Measurements from ENCODE around the gene DTX2.
"Not testable (repeated sequence)": the region's sequence is repeated elsewhere in the genome, so short reads cannot be mapped to it uniquely, and the experiment has no call there.

DTX2 gene

DNA sequence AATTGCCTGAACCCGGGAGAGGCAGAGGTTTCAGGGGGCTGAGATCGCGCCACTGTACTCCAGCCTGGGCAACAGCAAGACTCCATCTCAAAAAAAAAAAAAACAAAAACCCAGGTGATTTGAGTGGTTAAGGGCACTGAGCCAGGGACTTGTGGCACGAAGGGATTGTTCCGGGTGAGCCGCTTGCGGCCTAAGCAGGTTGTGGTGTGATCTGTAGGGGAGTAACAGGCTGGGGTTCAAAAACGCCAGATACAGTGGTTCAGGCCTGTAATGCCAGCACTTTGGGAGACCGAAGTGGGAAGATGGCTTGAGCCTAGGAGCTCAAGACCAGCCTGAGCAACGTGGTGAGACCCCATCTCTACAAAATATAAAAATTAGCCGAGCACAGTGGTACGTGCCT, 17.7 kb upstream of the DTX2 start:
- DNase-seq (ENCODE audit: low read depth in 2 of 2) = not testable (repeated sequence)

DNA sequence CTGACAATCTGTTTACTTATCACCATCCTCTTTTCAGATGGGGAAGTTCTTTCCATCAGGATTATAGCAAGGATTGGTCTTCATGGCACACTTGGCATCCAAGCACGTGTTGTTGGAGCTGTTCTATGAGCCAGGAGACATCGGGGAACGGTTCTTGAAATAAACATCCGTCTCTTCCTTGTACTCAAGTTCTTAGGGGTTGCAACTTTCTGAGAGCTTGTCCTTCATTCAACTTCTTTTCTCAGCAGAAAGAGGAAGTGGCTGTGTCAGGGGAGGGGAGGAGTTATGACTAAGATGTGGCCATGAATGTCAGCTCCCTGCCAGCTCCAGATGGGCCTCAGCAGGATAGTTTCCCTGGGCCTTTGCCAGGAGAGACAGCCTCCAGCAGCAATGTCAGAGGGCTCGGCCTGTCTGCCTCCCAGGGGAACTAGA, 15.9 kb upstream of the DTX2 start:
- not testable (repeated sequence) for DNase-seq (ENCODE audit: low read depth in 2 of 2)

DNA sequence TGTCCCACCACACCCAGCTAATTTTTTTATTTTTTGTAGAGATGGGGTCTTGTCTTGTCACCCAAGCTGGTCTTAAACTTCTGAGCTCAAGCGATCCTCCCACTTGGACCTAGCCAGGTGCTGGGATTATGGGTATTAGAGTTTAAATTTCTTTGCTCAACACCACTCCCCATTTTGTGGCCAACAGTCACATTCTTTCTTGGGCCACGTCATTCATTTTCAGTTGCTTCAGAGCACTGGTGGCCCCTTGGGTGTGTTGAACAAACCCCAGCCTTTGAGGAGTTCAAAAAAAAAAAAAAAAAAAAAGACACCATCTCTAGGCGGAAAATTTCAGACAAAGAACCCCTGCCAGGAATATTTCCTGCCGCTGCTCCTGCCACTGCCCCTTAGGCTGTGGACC, 4.5 kb upstream of the DTX2 start:
- not testable (repeated sequence) for DNase-seq (ENCODE audit: low read depth in 2 of 2)

- DNase-seq (ENCODE audit: low read depth in 2 of 2) = not testable (repeated sequence)
Measured at GRCh38 chr7:76458504-76458903, 3.0 kb upstream of the DTX2 start.

GRCh38 chr7:76460767-76461166, 742 bp upstream of the DTX2 start:
- DNase-seq (ENCODE audit: low read depth in 2 of 2) = not testable (repeated sequence)

GRCh38 chr7:76462271-76462882, 868 bp downstream of the DTX2 start:
- not testable (repeated sequence) for DNase-seq (ENCODE audit: low read depth in 2 of 2)

- DNase-seq (ENCODE audit: low read depth in 2 of 2) = not testable (repeated sequence)
Measured at GRCh38 chr7:76464959-76465358, 3.5 kb downstream of the DTX2 start.

DNA sequence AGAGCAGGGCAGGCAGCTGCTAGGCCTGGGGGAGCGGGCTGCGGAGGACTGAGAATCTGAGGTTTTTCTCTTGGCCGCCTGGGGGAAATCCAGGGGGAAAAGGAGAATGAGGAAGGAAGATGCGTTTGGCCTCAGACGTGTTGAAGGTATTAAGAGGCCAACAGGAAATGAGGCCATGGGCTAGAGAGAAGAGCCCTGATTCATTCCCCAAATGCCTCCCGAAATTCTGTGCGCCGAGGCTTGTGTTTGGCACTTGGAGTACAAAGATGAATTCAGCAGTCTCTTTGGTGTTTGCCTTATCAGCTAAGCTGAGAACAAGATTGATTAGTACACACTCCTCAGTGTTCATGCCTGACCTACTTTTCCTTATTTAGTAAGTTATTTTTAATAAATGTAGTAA, 4.4 kb downstream of the DTX2 start:
- not testable (repeated sequence) for DNase-seq (ENCODE audit: low read depth in 2 of 2)

DNA sequence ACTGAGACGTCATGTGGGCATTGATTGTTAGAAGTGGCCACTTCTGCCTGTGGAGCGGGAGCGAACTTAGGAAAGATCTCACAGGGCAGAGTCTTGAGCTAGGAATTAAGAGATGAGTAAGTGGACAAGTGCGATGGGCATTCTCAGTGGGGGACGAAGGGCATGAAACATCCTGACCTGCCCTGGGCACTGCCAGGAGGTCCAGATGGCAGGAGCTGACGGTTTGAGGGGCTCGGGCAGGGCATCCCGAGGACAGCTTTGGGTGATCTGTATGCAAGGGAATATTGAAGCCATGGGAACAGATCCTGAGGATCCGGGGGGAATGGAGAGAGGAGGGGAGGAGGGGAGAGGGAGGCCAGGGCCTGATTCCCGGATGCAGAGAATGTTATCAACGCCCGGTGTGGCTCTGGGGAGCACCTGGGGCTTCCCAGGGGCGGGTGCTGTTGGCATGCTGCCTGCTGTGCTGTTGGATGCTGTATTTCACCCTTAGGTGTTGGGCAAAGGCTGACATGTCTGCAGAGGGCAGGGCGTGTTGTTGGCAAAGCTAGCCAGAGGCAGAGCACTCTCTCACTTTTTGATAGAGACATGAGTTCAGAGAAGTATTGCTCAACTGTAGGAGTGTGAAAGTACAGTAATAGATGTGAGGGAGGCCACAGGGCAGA, 6.4 kb downstream of the DTX2 start:
- not testable (repeated sequence) for DNase-seq (ENCODE audit: low read depth in 2 of 2)

DNA sequence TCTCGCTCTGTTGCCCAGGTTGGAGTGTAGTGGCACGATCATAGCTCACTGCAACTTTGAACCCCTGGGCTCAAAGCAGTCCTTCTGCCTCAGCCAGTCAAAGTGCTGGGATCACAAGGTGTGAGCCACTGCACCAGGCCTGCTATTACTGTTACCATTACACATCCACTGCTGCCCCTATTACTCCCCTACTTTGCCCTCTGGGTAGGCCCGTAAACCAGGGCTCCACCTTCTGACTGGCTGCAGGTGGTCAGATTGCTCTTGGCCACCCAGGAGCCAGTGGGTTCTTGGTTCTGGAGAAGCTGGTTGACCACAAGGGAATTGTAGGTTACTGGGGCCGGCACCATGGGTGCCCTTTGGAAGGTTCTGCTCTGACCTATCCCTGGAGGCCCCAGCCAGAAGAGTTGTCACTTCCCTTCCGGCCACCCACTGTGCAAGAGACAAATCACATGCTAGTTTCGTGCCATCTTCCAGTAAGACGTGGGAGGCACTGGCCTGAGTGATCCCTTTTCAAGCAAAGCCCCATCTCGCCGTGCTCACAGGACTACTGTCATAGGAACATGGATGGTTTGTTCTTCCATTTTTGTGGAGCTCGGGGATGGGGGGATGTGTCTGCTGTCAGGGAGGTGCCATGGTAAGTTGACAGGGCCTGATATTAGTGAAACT, 10.2 kb downstream of the DTX2 start:
- DNase-seq (ENCODE audit: low read depth in 2 of 2) = not testable (repeated sequence)

GRCh38 chr7:76473097-76473496, 11.6 kb downstream of the DTX2 start:
- not testable (repeated sequence) for DNase-seq (ENCODE audit: low read depth in 2 of 2)

GRCh38 chr7:76476280-76476679, 14.8 kb downstream of the DTX2 start:
- not testable (repeated sequence) for DNase-seq (ENCODE audit: low read depth in 2 of 2)

DNA sequence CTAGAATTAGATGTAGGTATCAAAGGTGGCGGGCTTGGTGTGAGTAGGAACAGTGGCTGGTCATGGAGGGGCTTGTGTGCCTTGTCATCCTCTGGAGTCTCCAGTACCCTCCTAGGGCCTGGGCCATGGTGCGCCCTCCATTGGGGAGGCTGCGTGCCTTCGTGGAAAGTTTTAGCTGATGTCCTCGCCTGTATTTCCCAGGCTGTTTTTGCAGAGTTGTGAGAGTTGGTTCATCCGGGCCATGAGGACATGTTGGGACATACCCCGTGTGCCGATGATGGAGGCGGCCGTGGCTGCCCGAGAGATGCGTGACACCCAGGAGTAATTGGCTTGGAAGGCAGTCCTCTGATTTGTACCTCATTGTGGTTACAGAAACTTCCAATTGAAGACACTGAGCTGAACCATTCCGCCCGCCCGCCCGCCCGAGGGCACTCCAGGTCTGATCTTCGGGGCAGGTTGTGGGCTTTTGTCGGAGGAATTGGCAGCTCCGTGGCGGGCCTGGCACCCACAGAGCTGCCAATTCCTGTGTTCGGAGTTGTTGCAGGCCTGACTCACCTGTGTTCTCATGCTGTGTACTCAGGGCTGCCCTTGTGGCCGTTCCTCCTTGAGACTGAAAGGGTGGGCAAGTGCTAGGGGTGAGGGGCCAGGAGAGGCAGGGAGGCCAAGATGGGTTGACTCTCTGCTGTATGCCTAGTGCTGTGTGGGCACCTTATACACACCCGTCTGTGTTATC, 15.4 kb downstream of the DTX2 start:
- DNase-seq (ENCODE audit: low read depth in 2 of 2) = not testable (repeated sequence)

- not testable (repeated sequence) for DNase-seq (ENCODE audit: low read depth in 2 of 2)
Measured at GRCh38 chr7:76479628-76480027, 18.1 kb downstream of the DTX2 start.

- not testable (repeated sequence) for DNase-seq (ENCODE audit: low read depth in 2 of 2)
Measured at GRCh38 chr7:76480403-76481253, 19.1 kb downstream of the DTX2 start.

GRCh38 chr7:76482660-76483059, 21.2 kb downstream of the DTX2 start:
- DNase-seq (ENCODE audit: low read depth in 2 of 2) = not testable (repeated sequence)

- not testable (repeated sequence) for DNase-seq (ENCODE audit: low read depth in 2 of 2)
Measured at GRCh38 chr7:76483081-76483480, 21.6 kb downstream of the DTX2 start.

GRCh38 chr7:76484456-76484855, 22.9 kb downstream of the DTX2 start:
- DNase-seq (ENCODE audit: low read depth in 2 of 2) = not testable (repeated sequence)

DNA sequence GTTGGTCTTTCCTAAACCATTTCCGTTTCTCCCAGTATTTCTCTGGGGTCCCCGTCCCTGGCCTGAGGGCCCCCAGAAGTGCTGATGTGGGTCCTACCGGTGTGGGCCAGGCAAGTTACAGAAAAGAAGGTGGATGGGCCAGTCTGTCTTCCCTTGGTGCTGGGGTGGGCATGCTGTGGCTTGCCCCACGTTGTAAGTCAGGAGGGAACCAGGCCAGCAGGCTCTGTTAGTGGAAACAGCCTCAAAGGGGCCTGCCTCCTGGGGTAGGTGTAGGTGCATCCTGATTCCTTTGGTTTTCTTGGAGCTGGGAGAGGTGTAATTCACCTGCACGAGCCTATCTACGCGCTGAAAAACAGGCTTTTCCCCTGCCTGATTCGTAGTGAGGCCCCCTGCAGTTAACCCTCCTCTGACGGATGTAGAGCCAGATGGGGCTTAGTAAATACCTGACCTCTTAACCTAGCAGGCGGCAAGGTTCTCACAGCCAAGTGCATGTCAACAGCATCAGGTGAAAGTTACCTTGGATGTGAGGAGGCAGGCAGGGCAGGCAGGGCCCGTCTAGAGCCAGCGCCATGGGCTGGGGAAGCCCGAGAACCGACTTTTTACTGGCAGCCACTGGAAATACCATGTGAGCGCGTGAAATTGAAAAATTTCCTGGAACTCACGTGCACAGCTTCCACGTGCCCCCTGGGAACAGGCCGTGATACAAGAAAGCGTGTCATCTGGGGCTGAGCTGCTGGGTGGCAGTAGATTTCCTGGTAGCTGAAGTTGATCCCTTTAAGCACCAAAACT, 24.5 kb downstream of the DTX2 start:
- not testable (repeated sequence) for DNase-seq (ENCODE audit: low read depth in 2 of 2)

DNA sequence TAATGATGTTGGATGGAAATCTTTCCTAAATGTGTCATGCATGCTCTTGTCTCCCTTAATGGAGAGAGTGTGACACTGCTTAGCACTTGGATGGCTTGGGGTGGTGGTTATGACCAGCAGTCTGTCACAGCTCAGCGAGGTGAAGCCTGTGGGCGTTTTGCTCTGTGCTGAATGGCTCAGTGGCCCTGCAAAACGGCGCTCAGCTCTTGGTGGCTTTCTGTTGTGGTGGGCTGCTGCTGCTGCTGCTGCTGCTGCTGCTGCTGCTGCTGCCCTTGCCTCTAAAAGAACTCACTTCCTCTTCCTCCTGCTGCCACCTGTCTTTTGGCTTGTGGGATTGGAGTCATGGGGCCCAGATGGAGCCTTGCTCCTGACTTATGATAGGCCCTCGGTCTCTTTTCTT, 25.1 kb downstream of the DTX2 start:
- DNase-seq (ENCODE audit: low read depth in 2 of 2) = not testable (repeated sequence)
